B cell (primary cell): ENCODE data around the gene NECAP2.
"Not testable (repeated sequence)": the region's sequence is repeated elsewhere in the genome, so short reads cannot be mapped to it uniquely, and the experiment has no call there.

Experiments
- CTCF ChIP-seq: fragments of 200-600 bp; IDR thresholded peaks from one replicate; pipeline ENCODE4 v1.8.0; 2022; ENCODE audit warnings: antibody characterized with exemption, mild to moderate bottlenecking
- EZH2 ChIP-seq: IDR thresholded peaks from 2 replicates; pipeline ENCODE4 v1.6.1; 2012; ENCODE audit warnings: borderline replicate concordance, low read depth, mild to moderate bottlenecking, moderate library complexity, low read length; ENCODE audit not compliant: insufficient read depth, poor library complexity, severe bottlenecking

GRCh38 chr1:16497474-16497904 lies 57.0 kb downstream of the NECAP2 start:
- TF ChIP-seq EZH2, CTCF: not testable (repeated sequence)
